Activated CD4-positive, CD25-positive, alpha-beta regulatory T cell treated with anti-CD3 and anti-CD28 coated beads, Interleukin-2, amount 50 U/mL, for 24 hours (primary cell): Measurements from ENCODE around the gene WDR45.

Experiments used
- ATAC-seq, 2 donors: fragments of 150-1000 bp; cut with Tn5 transposase; one replicate each; pipeline ENCODE4 v1.10.0; 2021; ENCODE audit warnings: mild to moderate bottlenecking in 1 of 2, moderate library complexity in 1 of 2

The WDR45 gene

DNA sequence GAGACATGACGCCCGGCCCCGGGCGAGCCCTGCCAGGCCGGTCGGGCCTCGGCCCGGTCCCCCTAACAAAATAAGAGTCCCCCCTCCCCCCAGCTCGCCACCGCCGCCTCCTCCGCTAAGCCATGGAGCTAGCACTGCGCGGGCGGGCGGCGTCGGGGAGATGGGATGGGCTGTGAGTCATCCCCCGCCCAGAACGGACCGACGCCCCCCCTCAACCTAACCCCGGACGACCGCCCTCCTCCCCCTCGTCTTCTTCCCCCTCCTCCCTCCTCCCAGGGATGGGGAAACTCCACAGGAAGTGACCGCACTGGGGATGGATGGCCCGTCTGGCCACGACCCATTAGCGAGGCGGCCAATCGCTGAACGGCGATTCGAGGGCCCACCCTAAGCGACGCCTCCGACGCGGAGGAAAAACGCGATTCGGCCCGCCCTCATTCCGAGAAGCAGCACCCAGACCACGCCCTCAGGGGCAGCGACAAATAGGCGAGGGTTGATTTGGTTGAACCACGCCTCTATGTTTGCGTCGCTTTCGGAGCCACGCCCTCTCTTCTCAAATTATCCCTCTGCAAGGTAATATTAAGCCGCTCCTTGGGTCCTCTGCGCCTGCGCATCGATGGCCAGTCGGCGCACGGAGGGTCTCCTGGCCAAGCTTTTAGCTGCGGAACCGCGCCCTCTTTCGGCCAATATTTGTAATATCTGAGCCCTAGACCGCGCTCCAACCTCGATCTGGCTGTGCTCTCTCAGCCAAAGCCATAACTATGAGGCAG, 36.3 kb downstream of the WDR45 start, which contains the start of gene TFE3:
TSS of gene TFE3 (minus strand) at position 138 of the 767 bp plus-strand sequence. CDS start at position 7, 131 bp downstream.
- ATAC-seq = peak; percentile 90 to 93

DNA sequence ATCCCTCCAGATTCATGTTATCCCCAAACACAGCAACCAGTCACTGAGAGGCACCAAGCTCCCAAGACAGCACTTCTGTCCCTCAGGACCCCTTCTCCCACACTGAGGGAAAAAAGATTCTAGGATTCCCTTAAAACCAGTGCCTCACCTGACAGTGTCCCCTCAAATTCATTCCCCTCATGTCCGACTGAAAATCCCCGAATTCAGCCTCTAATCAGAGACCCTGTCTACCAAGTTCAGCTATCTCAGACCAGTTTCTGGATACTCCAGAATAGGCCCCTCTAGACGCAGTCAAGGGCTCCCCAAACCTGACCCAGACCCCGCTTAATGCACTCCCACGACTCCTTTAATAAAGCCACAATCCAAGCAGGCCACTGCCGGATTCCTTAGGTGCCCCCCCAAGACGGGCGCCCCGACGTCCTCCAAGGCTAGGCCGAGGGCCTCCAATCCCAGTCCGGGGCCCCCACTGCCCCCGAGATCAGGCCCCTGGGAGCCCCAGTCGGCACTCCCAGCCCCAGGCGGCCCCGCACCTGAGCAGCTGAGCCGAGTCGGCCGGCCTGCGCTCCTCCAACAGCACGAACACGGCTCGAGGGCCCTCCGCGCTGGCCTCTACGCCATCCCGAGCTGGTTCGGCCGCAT, 37.0 kb downstream of the WDR45 start:
- peak in 1 of 2 donors; percentile 1 for ATAC-seq

- no peak for ATAC-seq
Observed at GRCh38 chrX:49041744-49042580, 37.7 kb downstream of the WDR45 start.

DNA sequence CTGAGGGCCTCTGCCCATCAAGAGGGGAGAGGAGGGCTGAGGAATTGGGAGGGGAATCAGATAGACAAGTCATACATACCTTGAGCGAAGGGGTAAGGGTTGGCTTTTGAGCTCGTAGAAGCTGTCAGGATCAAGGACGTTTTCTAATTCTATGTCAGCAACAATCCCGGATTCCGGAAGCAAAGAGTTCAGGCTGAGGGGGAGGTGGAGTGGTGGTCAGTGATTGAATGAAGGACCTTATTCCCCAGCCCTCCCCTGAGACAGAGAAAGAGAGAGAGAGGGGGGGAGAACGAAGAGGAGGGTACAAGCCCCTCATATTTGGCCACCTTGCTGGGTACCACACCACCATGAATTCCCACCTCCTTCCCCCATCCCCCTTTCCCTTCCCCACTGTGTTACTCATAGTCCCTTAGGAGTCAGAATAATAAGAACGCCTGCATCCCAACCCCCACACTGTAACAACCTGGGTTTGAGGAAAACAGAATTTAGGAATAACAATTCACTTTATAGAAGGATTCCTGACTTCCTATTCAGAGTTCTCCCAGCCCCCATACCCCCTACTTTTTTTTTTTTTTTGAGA, 39.2 kb downstream of the WDR45 start:
- ATAC-seq = no peak

DNA sequence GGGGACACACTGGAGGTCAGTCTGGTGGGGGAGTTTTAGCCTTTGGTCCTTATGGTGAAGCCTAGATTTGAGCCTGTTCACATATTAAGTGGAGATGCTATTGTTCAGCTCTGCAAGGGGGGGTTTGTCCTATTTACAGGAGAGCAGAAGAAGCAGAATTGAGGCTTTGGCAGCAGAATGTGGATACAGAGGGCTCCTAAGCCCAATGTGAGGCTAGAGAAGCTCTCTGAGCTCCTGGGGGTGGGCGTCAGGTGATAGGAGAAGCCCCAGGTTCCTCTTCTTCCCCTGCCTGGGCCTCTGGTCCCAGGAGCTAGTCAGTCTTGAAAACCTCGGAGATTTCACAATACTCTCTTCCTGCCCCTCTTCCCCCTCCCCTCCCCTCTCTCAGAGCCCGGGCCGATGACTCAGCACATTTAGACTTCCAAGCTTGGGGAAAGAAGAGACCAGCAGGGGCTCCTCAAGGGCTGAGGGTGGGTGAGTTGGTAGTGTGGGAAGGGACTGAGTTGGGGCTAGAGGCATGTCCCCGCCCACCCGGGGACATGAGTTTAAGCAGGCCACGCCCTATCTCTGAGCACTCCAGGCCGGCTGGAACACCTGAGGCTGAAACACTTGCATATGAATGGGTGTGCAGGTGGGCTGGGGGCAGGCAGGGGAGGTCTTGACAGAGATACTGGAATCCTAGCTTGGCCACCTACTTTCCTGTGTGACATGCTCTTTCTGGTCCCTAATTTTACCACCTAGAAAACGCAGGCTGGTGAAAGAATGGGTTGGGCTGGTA, 39.9 kb downstream of the WDR45 start:
- no peak for ATAC-seq

- ATAC-seq = no peak
Observed at GRCh38 chrX:49037883-49038475, 41.7 kb downstream of the WDR45 start.

- ATAC-seq = no peak
Observed at GRCh38 chrX:49030283-49030682, 49.4 kb downstream of the WDR45 start.

- no peak for ATAC-seq
Observed at GRCh38 chrX:49029876-49030275, 49.8 kb downstream of the WDR45 start.
